ENCODE measurements around the gene KIRREL1.

KIRREL1 gene

DNA sequence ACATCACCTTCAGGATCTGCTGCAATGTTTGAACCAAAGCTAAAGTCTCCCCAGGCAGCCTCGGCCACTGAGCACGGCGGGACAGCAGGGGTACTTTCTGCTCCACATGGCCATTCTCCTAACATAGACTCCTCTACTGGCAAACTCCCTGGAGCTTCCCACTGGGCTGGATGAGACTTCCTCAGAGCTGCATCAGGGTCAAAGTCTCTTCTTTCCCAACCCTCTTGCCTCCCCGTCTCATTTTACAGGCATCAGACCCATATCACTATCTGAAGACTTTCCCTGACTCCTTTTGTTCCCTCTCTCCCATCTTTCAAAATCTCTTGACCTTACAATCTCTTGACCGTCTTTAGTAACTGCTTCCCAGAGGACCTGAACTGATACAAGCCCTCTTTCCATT is 42.2 kb upstream of the KIRREL1 start:
- Histone ChIP-seq H2BK5ac (ENCODE audit: low read depth, low read length, poor library complexity, severe bottlenecking) (no peak overlapping the region), H4K8ac (ENCODE audit: low read length) (no peak overlapping the region), H3K9ac (ENCODE audit: low read length) (no peak overlapping the region), H2AK5ac (ENCODE audit: low read length, severe bottlenecking) (no peak overlapping the region), H3K27ac (ENCODE audit: low read length, poor library complexity, severe bottlenecking) (no peak overlapping the region), H2BK15ac (ENCODE audit: low read depth, poor library complexity, severe bottlenecking) (no peak overlapping the region), H2AFZ (ENCODE audit: low read depth, low read length) (no peak overlapping the region), H3K18ac (ENCODE audit: low read depth in 1 of 2, low read length in 2 of 2) (no peak overlapping the region), H3K4ac (ENCODE audit: low read depth in 1 of 2, low read length in 2 of 2) (no peak overlapping the region), H3K23ac (ENCODE audit: low read length in 2 of 2) (no peak overlapping the region), H3K4me1 (ENCODE audit: control insufficient read depth, insufficient read depth, low read depth, low read length) (no peaks in the 10 kb centered on the region), H3K27me3 (ENCODE audit: control insufficient read depth in 1 of 2, insufficient read depth in 1 of 2, low read length in 2 of 2) (peaks cover 30 to 57% of the 10 kb centered on the region in 2 experiments), H3K79me1 (replicated peaks; ENCODE audit: low read length, poor library complexity, severe bottlenecking) (no peaks in the 10 kb centered on the region), H3K9me3 (ENCODE audit: control insufficient read depth, low read length) (no peaks in the 10 kb centered on the region), H3K4me3 (ENCODE audit: insufficient read depth in 1 of 2, low read depth in 1 of 2, low read length in 2 of 2) (no peak overlapping the region), H2BK120ac (ENCODE audit: low read depth, low read length) (no peak overlapping the region), H2BK12ac (ENCODE audit: low read length in 2 of 2) (no peak overlapping the region), H3K14ac (ENCODE audit: low read length in 2 of 2) (no peak overlapping the region), H3K4me2 (ENCODE audit: low read length, poor library complexity, severe bottlenecking) (no peak overlapping the region), H3K36me3 (ENCODE audit: control insufficient read depth in 1 of 2, insufficient read depth in 2 of 2, low read depth in 1 of 2, low read length in 2 of 2) (no peaks in the 10 kb centered on the region), H4K91ac (ENCODE audit: low read length) (no peak overlapping the region)
- no peak for DNase-seq
- WGBS: 76% methylated on average over 5 of the region's 5 CpGs

DNA sequence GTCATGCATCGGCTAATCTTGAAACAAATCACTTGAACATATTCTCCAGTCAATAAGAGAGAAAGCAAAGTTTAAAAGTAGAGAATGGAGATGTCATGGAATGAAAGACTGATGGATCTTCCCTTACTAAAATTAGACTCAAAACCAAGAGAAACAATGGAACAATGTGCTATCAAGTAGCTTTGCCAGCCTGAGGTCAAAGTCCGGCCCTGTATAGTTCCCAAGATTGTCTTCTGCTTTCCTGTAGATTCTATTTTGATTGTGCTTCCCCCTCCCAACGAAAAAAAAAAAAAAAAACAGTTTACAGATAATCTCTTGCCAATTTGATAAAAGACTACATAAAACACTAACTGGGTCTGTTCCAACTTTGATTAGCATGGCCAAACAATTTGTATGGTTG is 40.8 kb upstream of the KIRREL1 start:
- Histone ChIP-seq H2BK12ac (ENCODE audit: low read length in 2 of 2) (no peak overlapping the region), H2BK5ac (ENCODE audit: low read depth, low read length, poor library complexity, severe bottlenecking) (no peak overlapping the region), H3K9me3 (ENCODE audit: control insufficient read depth, low read length) (no peaks in the 10 kb centered on the region), H3K79me1 (replicated peaks; ENCODE audit: low read length, poor library complexity, severe bottlenecking) (no peaks in the 10 kb centered on the region), H2AK5ac (ENCODE audit: low read length, severe bottlenecking) (no peak overlapping the region), H3K36me3 (ENCODE audit: control insufficient read depth in 1 of 2, insufficient read depth in 2 of 2, low read depth in 1 of 2, low read length in 2 of 2) (no peaks in the 10 kb centered on the region), H3K23ac (ENCODE audit: low read length in 2 of 2) (no peak overlapping the region), H3K9ac (ENCODE audit: low read length) (no peak overlapping the region), H2BK120ac (ENCODE audit: low read depth, low read length) (no peak overlapping the region), H3K4me1 (ENCODE audit: control insufficient read depth, insufficient read depth, low read depth, low read length) (no peaks in the 10 kb centered on the region), H2BK15ac (ENCODE audit: low read depth, poor library complexity, severe bottlenecking) (no peak overlapping the region), H3K4me2 (ENCODE audit: low read length, poor library complexity, severe bottlenecking) (no peak overlapping the region), H3K27me3 (ENCODE audit: control insufficient read depth in 1 of 2, insufficient read depth in 1 of 2, low read length in 2 of 2) (peaks cover 22 to 62% of the 10 kb centered on the region in 2 experiments), H4K91ac (ENCODE audit: low read length) (no peak overlapping the region), H3K4ac (ENCODE audit: low read depth in 1 of 2, low read length in 2 of 2) (no peak overlapping the region), H3K14ac (ENCODE audit: low read length in 2 of 2) (no peak overlapping the region), H3K18ac (ENCODE audit: low read depth in 1 of 2, low read length in 2 of 2) (no peak overlapping the region), H4K8ac (ENCODE audit: low read length) (no peak overlapping the region), H3K4me3 (ENCODE audit: insufficient read depth in 1 of 2, low read depth in 1 of 2, low read length in 2 of 2) (no peak overlapping the region), H3K27ac (ENCODE audit: low read length, poor library complexity, severe bottlenecking) (no peak overlapping the region), H2AFZ (ENCODE audit: low read depth, low read length) (no peak overlapping the region)
- 42% methylated on average over 2 of the region's 3 CpGs for WGBS
- DNase-seq: no peak

DNA sequence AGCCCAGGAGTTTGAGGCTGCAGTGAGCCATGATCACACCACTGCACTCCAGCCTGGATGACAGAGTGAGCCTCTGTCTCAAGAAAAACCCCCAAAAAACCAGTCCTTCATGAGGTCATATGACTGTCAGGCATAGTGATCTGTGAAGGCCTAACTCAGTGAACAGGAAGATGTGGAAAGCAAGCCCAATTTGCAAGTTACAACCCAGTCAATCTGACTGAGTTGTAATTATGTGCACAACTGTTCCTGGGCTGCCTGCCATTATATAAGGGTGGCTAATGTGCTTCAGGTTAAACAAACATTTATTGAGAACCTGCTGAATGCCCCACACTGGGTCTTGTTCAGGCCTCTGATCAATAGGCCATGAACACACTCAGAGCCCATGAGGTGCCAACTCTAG is 38.2 kb upstream of the KIRREL1 start:
- no peak overlapping the region for H3K18ac ChIP-seq (ENCODE audit: low read depth in 1 of 2, low read length in 2 of 2)
- no peak overlapping the region for H3K4me3 ChIP-seq (ENCODE audit: insufficient read depth in 1 of 2, low read depth in 1 of 2, low read length in 2 of 2)
- peaks cover 18 to 59% of the 10 kb centered on the region in 2 experiments for H3K27me3 ChIP-seq (ENCODE audit: control insufficient read depth in 1 of 2, insufficient read depth in 1 of 2, low read length in 2 of 2)
- no peak overlapping the region for H2BK12ac ChIP-seq (ENCODE audit: low read length in 2 of 2)
- H3K36me3 ChIP-seq (ENCODE audit: control insufficient read depth in 1 of 2, insufficient read depth in 2 of 2, low read depth in 1 of 2, low read length in 2 of 2): no peaks in the 10 kb centered on the region
- no peak overlapping the region for H2AFZ ChIP-seq (ENCODE audit: low read depth, low read length)
- no peak overlapping the region for H3K4me2 ChIP-seq (ENCODE audit: low read length, poor library complexity, severe bottlenecking)
- no peaks in the 10 kb centered on the region for H3K79me1 ChIP-seq (replicated peaks; ENCODE audit: low read length, poor library complexity, severe bottlenecking)
- H3K9me3 ChIP-seq (ENCODE audit: control insufficient read depth, low read length): no peaks in the 10 kb centered on the region
- H2AK5ac ChIP-seq (ENCODE audit: low read length, severe bottlenecking): no peak overlapping the region
- no peak for DNase-seq
- H3K27ac ChIP-seq (ENCODE audit: low read length, poor library complexity, severe bottlenecking): no peak overlapping the region
- no peak overlapping the region for H3K23ac ChIP-seq (ENCODE audit: low read length in 2 of 2)
- H2BK5ac ChIP-seq (ENCODE audit: low read depth, low read length, poor library complexity, severe bottlenecking): no peak overlapping the region
- no peak overlapping the region for H3K9ac ChIP-seq (ENCODE audit: low read length)
- H3K4ac ChIP-seq (ENCODE audit: low read depth in 1 of 2, low read length in 2 of 2): no peak overlapping the region
- no peak overlapping the region for H2BK120ac ChIP-seq (ENCODE audit: low read depth, low read length)
- H3K4me1 ChIP-seq (ENCODE audit: control insufficient read depth, insufficient read depth, low read depth, low read length): no peaks in the 10 kb centered on the region
- H2BK15ac ChIP-seq (ENCODE audit: low read depth, poor library complexity, severe bottlenecking): no peak overlapping the region
- no peak overlapping the region for H4K8ac ChIP-seq (ENCODE audit: low read length)
- H4K91ac ChIP-seq (ENCODE audit: low read length): no peak overlapping the region
- H3K14ac ChIP-seq (ENCODE audit: low read length in 2 of 2): no peak overlapping the region

DNA sequence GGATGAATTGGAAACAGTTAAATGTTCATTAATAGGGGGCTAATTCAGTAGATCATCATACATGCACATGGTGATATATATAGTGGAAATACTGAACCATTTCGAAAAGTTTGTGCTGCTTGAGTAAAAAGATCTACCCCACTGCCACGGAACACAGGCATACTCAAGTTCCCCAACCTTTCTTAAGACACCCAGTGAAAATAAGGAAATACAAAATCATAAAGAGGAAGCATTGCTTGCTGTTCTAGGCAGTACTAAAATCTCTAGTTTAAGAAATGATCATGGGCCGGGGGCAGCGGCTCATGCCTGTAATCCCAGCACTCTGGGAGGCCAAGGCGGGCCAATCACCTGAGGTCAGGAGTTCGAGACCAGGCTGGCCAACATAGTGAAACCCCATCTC is 37.6 kb upstream of the KIRREL1 start:
- WGBS: 80% methylated on average over 4 of the region's 6 CpGs
- no peak overlapping the region for H2BK120ac ChIP-seq (ENCODE audit: low read depth, low read length)
- H3K4me3 ChIP-seq (ENCODE audit: insufficient read depth in 1 of 2, low read depth in 1 of 2, low read length in 2 of 2): no peak overlapping the region
- H3K23ac ChIP-seq (ENCODE audit: low read length in 2 of 2): no peak overlapping the region
- H3K9me3 ChIP-seq (ENCODE audit: control insufficient read depth, low read length): no peaks in the 10 kb centered on the region
- no peak overlapping the region for H2BK15ac ChIP-seq (ENCODE audit: low read depth, poor library complexity, severe bottlenecking)
- no peak for DNase-seq
- H3K79me1 ChIP-seq (replicated peaks; ENCODE audit: low read length, poor library complexity, severe bottlenecking): no peaks in the 10 kb centered on the region
- no peak overlapping the region for H3K27ac ChIP-seq (ENCODE audit: low read length, poor library complexity, severe bottlenecking)
- no peaks in the 10 kb centered on the region for H3K4me1 ChIP-seq (ENCODE audit: control insufficient read depth, insufficient read depth, low read depth, low read length)
- no peak overlapping the region for H3K18ac ChIP-seq (ENCODE audit: low read depth in 1 of 2, low read length in 2 of 2)
- H4K91ac ChIP-seq (ENCODE audit: low read length): no peak overlapping the region
- no peak overlapping the region for H3K14ac ChIP-seq (ENCODE audit: low read length in 2 of 2)
- no peak overlapping the region for H2BK5ac ChIP-seq (ENCODE audit: low read depth, low read length, poor library complexity, severe bottlenecking)
- H2BK12ac ChIP-seq (ENCODE audit: low read length in 2 of 2): no peak overlapping the region
- H2AK5ac ChIP-seq (ENCODE audit: low read length, severe bottlenecking): no peak overlapping the region
- no peak overlapping the region for H3K4ac ChIP-seq (ENCODE audit: low read depth in 1 of 2, low read length in 2 of 2)
- no peaks in the 10 kb centered on the region for H3K36me3 ChIP-seq (ENCODE audit: control insufficient read depth in 1 of 2, insufficient read depth in 2 of 2, low read depth in 1 of 2, low read length in 2 of 2)
- peaks cover 12 to 59% of the 10 kb centered on the region in 2 experiments for H3K27me3 ChIP-seq (ENCODE audit: control insufficient read depth in 1 of 2, insufficient read depth in 1 of 2, low read length in 2 of 2)
- H4K8ac ChIP-seq (ENCODE audit: low read length): no peak overlapping the region
- no peak overlapping the region for H3K9ac ChIP-seq (ENCODE audit: low read length)
- no peak overlapping the region for H2AFZ ChIP-seq (ENCODE audit: low read depth, low read length)
- no peak overlapping the region for H3K4me2 ChIP-seq (ENCODE audit: low read length, poor library complexity, severe bottlenecking)

Measured in mesenchymal stem cell (in vitro differentiated cells and primary cell).